ENCODE results near the gene DEAF1.

Gene DEAF1

GRCh38 chr11:611001-611996 is 83.7 kb downstream of the DEAF1 start:
- DNase-seq, result no peak

GRCh38 chr11:610146-610801 is 84.7 kb downstream of the DEAF1 start:
- no peak for DNase-seq

DNA sequence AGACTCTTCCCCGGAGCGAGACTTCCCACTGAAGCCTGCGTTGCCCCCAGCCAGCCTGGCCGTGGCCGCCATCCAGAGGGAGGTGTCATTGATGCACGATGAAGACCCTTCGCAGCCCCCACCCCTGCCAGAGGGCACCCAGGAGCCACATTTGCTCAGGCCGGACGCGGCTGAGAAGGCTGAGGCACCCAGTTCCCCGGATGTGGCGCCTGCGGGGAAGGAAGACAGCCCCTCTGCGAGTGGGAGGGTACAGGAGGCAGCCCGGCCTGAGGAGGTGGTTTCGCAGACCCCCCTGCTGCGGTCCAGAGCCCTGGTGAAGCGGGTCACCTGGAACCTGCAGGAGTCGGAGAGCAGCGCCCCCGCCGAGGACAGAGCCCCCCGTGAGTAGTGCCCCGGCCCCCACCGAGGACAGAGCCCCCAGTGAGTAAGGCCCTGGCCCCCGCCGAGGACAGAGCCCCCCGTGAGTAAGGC is 85.6 kb downstream of the DEAF1 start:
- no peak for DNase-seq

DNA sequence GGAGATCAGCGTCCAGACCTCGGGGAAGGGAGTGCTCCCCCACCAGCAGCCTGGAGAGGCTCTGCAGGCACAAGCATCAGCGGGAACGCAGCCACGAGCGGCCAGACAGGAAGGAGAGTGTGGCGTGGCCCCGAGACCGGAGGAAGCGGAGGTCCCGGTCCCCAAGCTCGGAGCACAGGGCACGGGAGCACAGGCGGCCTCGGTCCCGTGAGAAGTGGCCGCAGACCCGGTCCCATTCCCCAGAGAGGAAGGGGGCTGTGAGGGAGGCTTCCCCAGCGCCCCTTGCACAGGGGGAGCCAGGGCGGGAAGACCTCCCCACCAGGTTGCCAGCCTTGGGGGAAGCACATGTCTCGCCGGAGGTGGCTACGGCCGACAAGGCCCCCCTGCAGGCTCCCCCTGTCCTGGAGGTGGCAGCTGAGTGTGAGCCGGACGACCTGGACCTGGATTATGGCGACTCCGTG is 86.2 kb downstream of the DEAF1 start:
- DNase-seq, result no peak

DNA sequence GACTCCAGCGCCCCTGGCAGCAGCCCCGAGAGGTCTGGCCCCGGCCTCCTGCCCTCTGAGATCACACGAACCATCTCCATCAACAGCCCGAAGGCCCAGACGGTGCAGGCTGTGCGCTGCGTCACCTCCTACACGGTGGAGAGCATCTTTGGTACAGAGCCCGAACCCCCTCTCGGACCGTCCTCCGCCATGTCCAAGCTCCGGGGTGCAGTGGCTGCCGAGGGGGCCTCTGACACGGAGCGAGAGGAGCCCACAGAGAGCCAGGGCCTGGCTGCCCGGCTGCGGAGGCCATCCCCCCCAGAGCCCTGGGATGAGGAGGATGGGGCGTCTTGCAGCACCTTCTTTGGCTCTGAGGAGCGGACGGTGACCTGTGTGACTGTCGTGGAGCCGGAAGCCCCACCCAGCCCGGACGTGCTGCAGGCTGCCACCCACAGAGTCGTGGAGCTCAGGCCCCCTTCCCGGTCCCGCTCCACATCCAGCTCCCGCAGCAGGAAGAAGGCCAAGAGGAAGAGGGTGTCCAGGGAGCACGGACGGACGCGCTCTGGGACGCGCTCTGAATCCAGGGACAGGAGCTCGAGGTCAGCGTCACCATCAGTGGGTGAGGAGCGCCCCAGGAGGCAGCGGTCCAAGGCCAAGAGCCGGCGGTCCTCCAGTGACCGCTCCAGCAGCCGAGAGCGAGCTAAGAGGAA is 86.9 kb downstream of the DEAF1 start:
- DNase-seq, result no peak

GRCh38 chr11:607020-607780 is 87.8 kb downstream of the DEAF1 start:
- DNase-seq, result no peak

DNA sequence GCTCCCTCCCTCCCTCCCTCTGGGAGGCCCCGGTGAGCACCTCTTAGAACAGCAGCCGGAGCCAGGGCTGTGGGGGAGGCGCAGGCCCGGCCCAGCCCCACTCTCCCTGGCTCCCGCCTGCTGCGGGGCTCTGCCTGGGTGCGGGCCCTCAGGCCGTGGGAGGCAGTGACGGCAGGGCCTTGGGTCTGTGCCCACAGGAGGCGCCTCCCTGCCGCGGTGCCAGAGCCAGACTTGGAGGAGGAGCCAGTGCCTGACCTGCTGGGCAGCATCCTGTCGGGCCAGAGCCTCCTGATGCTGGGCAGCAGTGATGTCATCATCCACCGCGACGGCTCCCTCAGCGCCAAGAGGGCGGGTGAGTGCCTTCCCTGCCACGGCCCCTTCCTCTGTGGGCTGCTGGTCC is 88.8 kb downstream of the DEAF1 start:
- no peak for DNase-seq

DNA sequence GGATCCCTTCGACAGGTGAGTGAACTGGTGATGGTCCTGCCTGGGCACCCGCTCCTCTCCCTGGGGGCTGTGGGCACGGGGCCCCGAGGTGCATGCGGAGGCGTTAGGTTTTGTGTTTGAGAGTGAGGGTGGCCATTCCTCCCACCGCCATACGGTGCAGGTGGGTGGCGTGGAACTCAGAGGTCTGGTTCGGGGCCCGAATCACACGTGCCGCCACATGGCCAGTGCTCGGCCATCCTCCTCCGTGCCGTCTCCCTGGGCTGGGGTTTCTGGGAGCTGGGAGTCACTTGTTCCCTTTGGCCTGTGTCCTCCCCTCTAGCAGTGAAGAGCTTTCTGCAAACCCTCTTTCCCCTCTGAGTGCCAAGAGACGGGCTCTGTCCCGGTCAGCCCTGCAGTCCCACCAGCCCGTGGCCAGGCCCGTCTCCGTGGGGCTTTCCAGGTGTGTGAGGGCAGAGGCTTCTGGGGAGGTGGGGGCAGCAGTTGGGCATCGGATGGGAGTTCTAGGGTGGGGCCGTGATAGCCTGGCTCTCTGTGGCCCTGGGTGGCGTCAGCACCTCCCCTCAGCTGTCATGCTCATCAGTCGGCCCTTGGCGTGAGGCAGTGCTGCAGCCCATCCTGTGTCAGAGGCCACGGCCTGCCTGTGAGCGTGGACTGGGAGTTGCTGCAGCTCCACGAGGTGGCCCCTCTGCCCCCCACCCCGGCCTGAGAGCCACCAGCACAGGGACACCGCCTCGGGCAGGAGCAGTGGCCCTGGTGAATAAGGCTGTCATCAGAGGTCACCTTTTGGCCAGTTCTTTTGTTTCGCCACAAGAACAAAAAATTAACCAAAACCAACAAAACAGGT is 89.5 kb downstream of the DEAF1 start:
- no peak for DNase-seq

- no peak for DNase-seq
Measured at GRCh38 chr11:603154-603553, 91.9 kb downstream of the DEAF1 start.

DNA sequence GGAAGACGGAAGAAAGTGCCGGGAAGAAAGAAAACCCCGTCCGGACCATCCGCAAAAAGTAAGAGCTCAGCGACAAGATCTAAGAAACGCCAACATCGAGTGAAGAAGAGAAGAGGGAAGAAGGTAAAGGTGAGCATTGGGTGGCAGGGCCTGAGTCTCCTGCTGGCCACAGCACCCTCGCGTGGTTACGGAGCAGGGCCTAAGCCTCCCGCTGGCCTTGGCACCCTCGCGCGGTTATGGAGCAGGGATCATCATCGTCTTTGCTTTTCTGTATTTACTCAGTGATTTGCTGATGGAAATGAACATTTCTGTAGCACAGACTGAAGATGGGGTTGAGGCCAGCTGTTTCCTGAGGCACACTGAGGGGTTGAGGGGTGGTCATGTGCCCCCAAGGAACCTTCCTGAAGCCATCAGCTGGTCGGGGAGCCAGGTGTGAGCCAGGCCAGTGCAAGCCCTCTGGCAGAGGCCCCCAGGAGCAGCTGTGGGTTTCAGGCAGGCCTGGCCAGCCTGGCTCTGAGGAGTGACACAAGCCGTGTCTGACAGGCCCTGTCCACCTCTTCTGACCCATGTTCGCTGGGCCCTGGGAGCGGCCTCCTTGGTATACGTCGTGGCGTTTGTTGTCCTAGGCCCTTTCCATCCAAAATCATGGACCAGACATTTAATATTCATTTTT is 93.3 kb downstream of the DEAF1 start:
- DNase-seq, result no peak

DNA sequence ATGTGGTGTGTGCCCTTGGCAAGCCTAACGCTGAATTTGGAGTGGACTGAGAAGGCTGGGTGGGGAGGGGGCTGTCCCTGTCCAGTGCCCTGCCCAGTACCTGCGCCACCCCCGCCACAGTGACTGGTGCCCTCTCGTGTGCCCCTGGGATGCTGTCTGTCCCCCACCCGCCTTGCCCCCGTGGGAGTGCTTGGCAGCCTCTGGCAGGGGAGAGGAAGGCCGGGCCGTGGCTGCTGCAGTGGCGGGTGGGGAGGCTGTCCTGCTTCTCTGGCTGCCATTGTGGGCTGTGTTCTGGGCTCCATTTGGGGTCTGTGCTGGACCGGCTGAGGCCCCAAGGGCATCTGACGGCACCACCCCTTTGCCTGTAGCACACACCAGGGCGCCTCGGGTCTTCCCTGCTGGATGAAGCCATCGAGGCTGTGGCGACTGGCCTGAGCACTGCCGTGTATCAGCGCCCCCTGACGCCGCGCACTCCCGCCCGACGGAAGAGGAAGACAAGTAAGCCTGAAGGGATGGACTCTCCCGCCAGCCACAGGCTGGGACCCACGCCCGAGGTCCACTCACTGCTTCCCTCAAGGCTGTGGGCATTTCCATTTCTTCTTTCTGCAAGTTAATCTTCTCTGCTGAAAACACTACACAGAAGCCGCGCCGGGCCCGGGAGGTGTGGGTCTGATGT is 96.9 kb downstream of the DEAF1 start:
- DNase-seq, result no peak

DNA sequence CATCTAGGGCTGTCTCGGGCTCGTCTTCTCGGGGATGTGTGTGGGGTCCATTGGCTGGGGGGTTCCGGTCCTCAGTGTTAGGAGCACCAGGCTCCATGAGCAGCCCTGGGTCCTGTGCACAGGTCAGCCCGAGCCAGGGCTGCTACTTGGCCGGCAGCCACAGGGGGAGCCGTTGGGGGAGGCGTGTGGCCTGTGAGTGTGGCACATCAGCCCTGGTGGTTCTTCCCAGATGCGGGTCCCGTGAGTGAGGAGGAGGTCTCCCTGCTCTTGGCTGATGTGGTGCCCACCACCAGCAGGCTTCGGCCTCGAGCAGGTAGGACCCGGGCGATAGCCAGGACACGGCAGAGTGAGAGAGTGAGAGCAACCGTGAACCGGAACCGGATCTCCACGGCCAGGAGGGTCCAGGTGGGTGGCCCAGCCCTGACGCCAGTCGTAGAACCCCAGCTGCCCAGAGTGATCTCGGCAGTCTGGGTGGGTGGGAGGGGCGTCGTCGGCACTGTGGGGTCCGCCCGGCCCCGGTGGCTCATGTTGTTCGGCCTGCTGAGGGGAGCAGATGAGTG is 97.8 kb downstream of the DEAF1 start:
- DNase-seq, result no peak

DNA sequence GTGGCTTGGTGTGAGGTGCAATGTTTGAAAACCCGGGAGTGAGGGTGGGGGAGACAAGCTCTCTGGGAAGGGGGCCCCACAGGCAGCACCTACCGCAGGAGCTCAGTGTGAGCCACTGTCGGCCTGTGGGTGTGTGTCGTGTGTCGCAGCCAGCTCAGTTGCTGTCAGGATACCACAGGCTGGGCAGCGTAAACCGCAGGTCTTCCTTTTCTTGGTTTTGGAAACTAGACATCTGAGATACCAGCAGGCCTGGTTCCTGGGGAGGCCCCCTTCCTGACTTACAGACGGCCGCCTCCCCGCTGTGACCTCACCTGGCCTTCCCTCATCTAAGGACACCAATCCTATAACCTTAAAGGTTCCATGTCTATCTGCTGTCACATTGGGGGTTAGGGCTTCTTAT is 98.6 kb downstream of the DEAF1 start:
- no peak for DNase-seq

GRCh38 chr11:595400-595799 is 99.6 kb downstream of the DEAF1 start:
- DNase-seq, result no peak

All from GOT3 (cell line).